Nephron (organoid): Measurements from ENCODE around the gene DEPP1.
A peak's percentile ranks its signal among the peaks of the same experiment; 100 is the strongest.

Experiments used
- H3K27ac Mint-ChIP-seq, 3 experiments: 2 replicates each; pipeline ENCODE4 v1.8.0; 2020; ENCODE audit warnings: mixed read lengths in 3 of 3, mild to moderate bottlenecking in 2 of 3, moderate library complexity in 1 of 3
- H3K27me3 Mint-ChIP-seq: 2 replicates; pipeline ENCODE4 v1.8.0; 2021; ENCODE audit warnings: low read depth, mild to moderate bottlenecking, moderate library complexity, mixed read lengths
- H3K36me3 Mint-ChIP-seq: 2 replicates; pipeline ENCODE4 v1.8.0; 2020; ENCODE audit warnings: low read depth, mixed read lengths
- H3K4me1 Mint-ChIP-seq: 2 replicates; pipeline ENCODE4 v1.8.0; 2020; ENCODE audit warnings: mixed read lengths
- H3K4me3 Mint-ChIP-seq, 3 experiments: 2 replicates each; pipeline ENCODE4 v1.8.0; 2020; ENCODE audit warnings: mild to moderate bottlenecking in 3 of 3, mixed read lengths in 3 of 3, moderate library complexity in 2 of 3
- H3K9me3 Mint-ChIP-seq: 2 replicates; pipeline ENCODE4 v1.8.0; 2020; ENCODE audit warnings: mixed read lengths
- TF ChIP-seq, protein P1 (sequence below), 3 experiments: fragments of 200-600 bp; sonication (generic); IDR thresholded peaks; one replicate each; pipeline ENCODE4 v1.5.0; 2021; ENCODE audit warnings: antibody characterized with exemption in 3 of 3; ENCODE audit not compliant: unreplicated experiment in 3 of 3

DEPP1 gene

DNA sequence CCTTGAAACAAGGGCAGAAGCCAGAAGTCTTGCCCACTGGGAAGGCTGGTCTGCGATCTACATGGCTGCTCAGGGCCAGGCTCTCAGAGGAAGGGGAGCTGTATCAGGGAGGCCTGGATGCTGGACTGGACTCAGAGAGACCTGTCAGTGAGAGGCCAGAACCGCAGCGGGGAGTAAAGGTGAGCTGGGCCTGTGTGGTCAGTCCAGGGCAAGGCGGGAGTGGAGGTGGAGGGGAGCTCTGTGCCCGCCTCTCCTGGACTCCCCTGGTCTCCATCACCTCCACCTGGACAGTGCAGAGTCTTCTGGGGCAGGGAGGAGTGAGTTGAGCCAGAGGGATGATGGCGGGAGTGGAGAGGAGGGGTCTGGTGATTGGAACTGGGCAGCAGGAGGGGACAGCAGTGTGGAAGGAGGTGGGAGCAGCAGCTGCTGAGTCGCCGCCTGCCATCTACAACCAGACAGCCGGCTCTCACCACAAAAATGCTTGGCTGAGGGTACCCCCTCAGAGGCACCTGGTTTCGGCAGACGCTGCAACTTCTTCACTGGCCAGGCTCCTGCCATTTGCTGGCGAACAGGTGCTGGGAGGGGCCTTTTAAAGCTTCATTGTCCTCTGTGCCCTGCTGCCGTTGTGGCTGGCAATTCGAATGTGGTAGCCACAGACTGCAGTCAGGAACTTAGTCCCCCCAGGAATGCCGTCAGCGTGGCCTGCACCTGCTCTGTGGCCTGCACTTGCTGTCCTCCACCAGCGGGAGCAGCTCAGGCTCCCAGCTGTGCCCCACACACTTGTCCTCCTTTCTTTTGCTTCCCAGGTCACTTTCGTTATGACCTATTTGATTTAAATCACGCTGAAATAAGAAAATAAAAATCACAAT is 15.5 kb downstream of the DEPP1 start:
- TF ChIP-seq, protein P1, sequence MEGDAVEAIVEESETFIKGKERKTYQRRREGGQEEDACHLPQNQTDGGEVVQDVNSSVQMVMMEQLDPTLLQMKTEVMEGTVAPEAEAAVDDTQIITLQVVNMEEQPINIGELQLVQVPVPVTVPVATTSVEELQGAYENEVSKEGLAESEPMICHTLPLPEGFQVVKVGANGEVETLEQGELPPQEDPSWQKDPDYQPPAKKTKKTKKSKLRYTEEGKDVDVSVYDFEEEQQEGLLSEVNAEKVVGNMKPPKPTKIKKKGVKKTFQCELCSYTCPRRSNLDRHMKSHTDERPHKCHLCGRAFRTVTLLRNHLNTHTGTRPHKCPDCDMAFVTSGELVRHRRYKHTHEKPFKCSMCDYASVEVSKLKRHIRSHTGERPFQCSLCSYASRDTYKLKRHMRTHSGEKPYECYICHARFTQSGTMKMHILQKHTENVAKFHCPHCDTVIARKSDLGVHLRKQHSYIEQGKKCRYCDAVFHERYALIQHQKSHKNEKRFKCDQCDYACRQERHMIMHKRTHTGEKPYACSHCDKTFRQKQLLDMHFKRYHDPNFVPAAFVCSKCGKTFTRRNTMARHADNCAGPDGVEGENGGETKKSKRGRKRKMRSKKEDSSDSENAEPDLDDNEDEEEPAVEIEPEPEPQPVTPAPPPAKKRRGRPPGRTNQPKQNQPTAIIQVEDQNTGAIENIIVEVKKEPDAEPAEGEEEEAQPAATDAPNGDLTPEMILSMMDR (IDR thresholded peaks at IDR 0.05; ENCODE audit: unreplicated experiment in 3 of 3): peak in 2 of 3 experiments; percentile 25 to 27
- Mint-ChIP-seq H3K4me3 (peak overlapping the region; percentile 67 to 93 (median 89)), H3K27me3 (no peaks in the 10 kb centered on the region), H3K27ac (peak overlapping the region; percentile 91 to 96 (median 92)), H3K9me3 (no peaks in the 10 kb centered on the region), H3K4me1 (peaks cover 93% of the 10 kb centered on the region), H3K36me3 (no peaks in the 10 kb centered on the region)

DNA sequence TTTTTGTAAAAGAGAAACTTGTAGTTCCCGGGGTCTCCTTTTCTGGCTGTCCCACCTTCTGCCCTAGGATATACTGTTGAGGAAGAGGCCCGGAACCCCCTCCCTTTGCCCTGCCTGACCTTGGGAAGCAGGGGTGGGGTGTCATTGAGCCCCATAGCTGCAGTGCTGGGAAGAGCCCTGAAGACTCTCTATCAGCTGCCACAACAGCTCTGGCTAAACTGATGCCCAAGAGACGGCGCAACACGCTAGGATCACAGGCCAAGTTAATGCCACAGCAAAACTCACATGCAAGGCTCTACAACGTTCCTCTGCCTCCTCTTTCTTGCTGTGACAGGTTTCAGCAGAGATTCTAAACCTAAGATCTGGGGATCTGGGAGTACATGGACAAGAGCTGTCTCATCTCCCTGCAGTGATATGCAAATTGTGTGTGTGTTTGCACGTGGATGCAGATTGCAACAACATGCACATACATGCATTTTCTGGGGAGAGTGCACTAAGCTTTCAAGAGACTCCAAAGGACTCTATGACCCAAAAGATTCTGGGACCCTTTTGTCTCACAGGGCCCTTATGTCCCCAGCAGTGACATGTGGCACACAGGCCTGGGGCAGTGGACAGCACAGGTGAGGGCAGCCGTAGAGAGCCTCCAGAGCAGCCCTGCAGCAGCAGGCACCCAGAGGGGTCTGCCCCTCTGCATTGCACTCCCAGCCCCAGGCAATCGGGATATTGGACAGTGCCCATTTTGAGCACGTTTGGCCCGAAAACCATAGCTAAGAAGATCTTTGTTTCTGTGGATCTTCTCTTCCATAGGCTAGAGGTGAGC is 16.5 kb downstream of the DEPP1 start:
- no peaks in the 10 kb centered on the region for H3K27me3 Mint-ChIP-seq
- H3K9me3 Mint-ChIP-seq: no peaks in the 10 kb centered on the region
- peak overlapping the region; percentile 91 to 96 (median 92) for H3K27ac Mint-ChIP-seq
- peak overlapping the region; percentile 89 to 93 (median 90) for H3K4me3 Mint-ChIP-seq
- TF ChIP-seq, protein P1 (IDR thresholded peaks at IDR 0.05; ENCODE audit: unreplicated experiment in 3 of 3): no peak
- H3K4me1 Mint-ChIP-seq: peaks cover 90% of the 10 kb centered on the region
- no peaks in the 10 kb centered on the region for H3K36me3 Mint-ChIP-seq

DNA sequence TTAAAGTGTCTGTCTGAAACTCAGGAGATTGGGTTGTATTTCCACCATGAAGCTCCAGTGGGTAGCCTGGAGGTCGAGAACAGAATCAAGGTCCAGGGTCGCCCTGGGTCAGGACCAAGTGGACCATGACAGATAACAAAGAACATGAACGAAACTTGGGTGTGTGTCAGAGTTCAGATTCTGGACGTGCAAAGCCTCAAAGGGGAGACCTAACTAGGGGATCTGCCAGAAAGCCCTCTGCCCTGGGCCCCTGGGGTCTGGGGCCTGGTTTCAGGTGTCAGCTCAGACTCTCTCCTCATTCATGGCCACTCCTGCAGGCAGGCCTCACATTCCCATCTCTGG is 17.4 kb downstream of the DEPP1 start:
- TF ChIP-seq, protein P1 (IDR thresholded peaks at IDR 0.05; ENCODE audit: unreplicated experiment in 3 of 3): no peak
- Mint-ChIP-seq H3K4me3 (peak overlapping the region; percentile 89 to 93 (median 90)), H3K9me3 (no peaks in the 10 kb centered on the region), H3K36me3 (peaks cover 6% of the 10 kb centered on the region), H3K27me3 (no peaks in the 10 kb centered on the region), H3K4me1 (peaks cover 86% of the 10 kb centered on the region), H3K27ac (peak overlapping the region; percentile 82 to 92 (median 91))

DNA sequence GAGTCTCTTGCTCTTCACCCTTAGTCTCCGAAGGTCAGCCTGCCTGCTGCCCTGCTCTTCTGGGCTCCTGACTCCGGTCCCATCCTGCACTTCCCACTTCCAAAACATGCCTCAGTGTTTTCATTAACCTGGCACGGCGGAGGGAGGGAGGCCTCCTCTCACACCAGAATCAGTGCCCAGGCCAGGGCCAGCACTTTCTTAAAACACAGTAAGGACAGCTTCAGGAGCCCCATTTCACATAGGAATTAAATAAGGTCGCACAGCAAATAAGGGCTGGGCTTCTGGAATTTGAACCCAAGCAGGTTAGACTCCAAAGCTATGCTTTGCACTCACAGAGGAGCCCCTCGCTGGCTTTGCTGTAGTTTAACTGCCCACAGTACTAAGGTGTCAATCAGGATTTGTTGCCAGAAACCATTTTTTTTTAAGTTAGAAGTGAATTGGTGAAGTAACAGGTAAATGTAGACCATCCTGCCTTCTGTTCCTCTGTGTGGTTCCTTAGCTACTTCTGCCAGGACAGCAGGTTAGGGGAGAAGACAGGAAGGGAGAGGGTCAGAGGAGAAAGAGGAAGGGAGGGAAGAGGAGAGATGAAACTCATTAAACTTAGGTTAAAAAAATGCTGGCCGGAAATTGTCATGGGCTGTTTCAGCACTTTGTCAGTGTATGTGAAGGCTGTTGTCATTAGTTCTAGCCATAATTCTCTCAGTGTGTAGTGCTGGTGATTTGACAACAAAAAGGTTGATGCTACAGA is 18.0 kb downstream of the DEPP1 start:
- H3K4me3 Mint-ChIP-seq: peak overlapping the region; percentile 89 to 93 (median 90)
- peaks cover 12% of the 10 kb centered on the region for H3K36me3 Mint-ChIP-seq
- H3K9me3 Mint-ChIP-seq: no peaks in the 10 kb centered on the region
- H3K27ac Mint-ChIP-seq: peak overlapping the region; percentile 82 to 92 (median 91)
- peaks cover 84% of the 10 kb centered on the region for H3K4me1 Mint-ChIP-seq
- TF ChIP-seq, protein P1 (IDR thresholded peaks at IDR 0.05; ENCODE audit: unreplicated experiment in 3 of 3): no peak
- no peaks in the 10 kb centered on the region for H3K27me3 Mint-ChIP-seq

DNA sequence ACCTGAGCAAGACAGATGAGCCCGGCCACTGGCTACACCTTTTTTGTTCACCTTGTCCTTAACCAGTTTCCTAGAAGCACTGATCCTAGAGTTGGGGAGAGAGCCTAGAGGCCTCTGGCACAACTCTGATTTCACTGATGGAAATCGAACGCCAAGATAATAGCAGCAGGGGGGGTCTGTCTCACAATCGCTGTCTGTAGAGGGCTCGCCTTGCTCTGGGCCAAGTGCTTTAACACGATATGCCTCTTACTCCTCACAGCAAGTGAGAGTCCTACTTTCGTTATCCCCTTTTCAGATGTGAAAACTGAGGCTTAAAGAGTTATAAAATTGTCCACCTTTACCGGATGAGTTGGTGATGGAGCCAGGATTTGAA is 18.5 kb downstream of the DEPP1 start:
- no peaks in the 10 kb centered on the region for H3K9me3 Mint-ChIP-seq
- H3K4me3 Mint-ChIP-seq: peak overlapping the region; percentile 89 to 93 (median 90)
- H3K4me1 Mint-ChIP-seq: peaks cover 78% of the 10 kb centered on the region
- TF ChIP-seq, protein P1 (IDR thresholded peaks at IDR 0.05; ENCODE audit: unreplicated experiment in 3 of 3): no peak
- H3K36me3 Mint-ChIP-seq: peaks cover 12% of the 10 kb centered on the region
- peak overlapping the region; percentile 82 to 92 (median 91) for H3K27ac Mint-ChIP-seq
- no peaks in the 10 kb centered on the region for H3K27me3 Mint-ChIP-seq
